Body of pancreas (tissue), 4 donors: ENCODE measurements around the gene LINS1. TPM values are rescaled to one million over a fixed set of nuclear protein-coding genes. Genes with fewer than 3 reads are reported as not detected.

Experiments used
- ATAC-seq: fragments of 150-250 bp; one replicate; pipeline ENCODE4 v1.9.1; 2016
- DNase-seq, 4 donors: peaks; one replicate each; pipeline ENCODE4 v3.0.0-alpha.2; 2019
- H3K27ac ChIP-seq, 4 donors: fragments of 200-600 bp; sonication (generic); 1 replicate in 3 of 4; 2 replicates in 1 of 4; pipeline versions ENCODE4 v1.5.1 to v1.6.1; 2016 to 2019; ENCODE audit warnings: mild to moderate bottlenecking in 1 of 4, mixed read lengths in 1 of 4, moderate library complexity in 1 of 4
- H3K27me3 ChIP-seq, 2 donors: fragments of 200-600 bp; sonication (generic); one replicate each; pipeline ENCODE4 v1.6.0; 2016; ENCODE audit warnings: mild to moderate bottlenecking in 1 of 2
- H3K36me3 ChIP-seq, 2 donors: fragments of 200-600 bp; sonication (generic); replicated peaks in 1 of 2; 2 replicates each; pipeline ENCODE4 v1.5.1; 2016; ENCODE audit warnings: low read depth in 2 of 2; ENCODE audit not compliant: insufficient read depth in 1 of 2
- H3K4me1 ChIP-seq: fragments of 200-600 bp; sonication (generic); one replicate; pipeline ENCODE4 v1.6.0; 2016
- H3K4me3 ChIP-seq, 2 donors: fragments of 200-600 bp; sonication (generic); 1 replicate in 1 of 2; 2 replicates in 1 of 2; pipeline ENCODE4 v1.5.1; 2016 to 2019
- H3K9me3 ChIP-seq, 3 donors: fragments of 200-600 bp; sonication (generic); 1 replicate in 2 of 3; 2 replicates in 1 of 3; pipeline ENCODE4 v1.5.1; 2016
- CTCF ChIP-seq, 7 experiments: fragments of 450-650 bp in 4 of 7; fragments of 200-600 bp in 3 of 7; sonication (generic) in 3 of 7; IDR thresholded peaks; one replicate each; pipeline ENCODE4 v1.5.1; 2016 to 2019; ENCODE audit warnings: antibody characterized with exemption in 7 of 7
- POLR2A ChIP-seq, 3 donors: fragments of 450-650 bp; IDR thresholded peaks; one replicate each; pipeline ENCODE4 v1.6.1; 2016; ENCODE audit warnings: antibody characterized with exemption in 3 of 3, mild to moderate bottlenecking in 2 of 3
- WGBS, 2 donors: methylation state at CpG; one replicate each; pipeline ENCODE4 v1.1.5; 2017; 5-methylcytosine and 5-hydroxymethylcytosine counted together
- intact Hi-C: fragments of 100-400 bp; cut with DNase I; formaldehyde crosslinking; loops from one replicate; pipeline ENCODE4 v1.15.1; 2023
- total RNA-seq, 2 donors: library from RNA; depleted of rRNA; stranded (reverse); fragments of >200 nt; gene quantifications; one replicate each; pipeline ENCODE4 v1.1.0, GENCODE V29; 2016

LINS1 gene
- total RNA-seq, 2 donors from 2014 or later = 7.0 to 18.1 TPM

GRCh38 chr15:100580414-100580813 is 21.6 kb downstream of the LINS1 start:
- no peaks in the 10 kb centered on the region for H3K9me3 ChIP-seq
- intact Hi-C loops = no loop called here
- WGBS, 2 donors = 91 to 94% methylated on average over 4 of the region's 4 CpGs
- H3K27ac ChIP-seq = no peak overlapping the region
- DNase-seq (no peak), ATAC-seq (no peak)
- no peaks in the 10 kb centered on the region for H3K27me3 ChIP-seq
- H3K36me3 ChIP-seq = no peaks in the 10 kb centered on the region
- H3K4me3 ChIP-seq = no peak overlapping the region
- TF ChIP-seq CTCF (IDR thresholded peaks at IDR 0.05) (no peak), POLR2A (IDR thresholded peaks at IDR 0.05) (no peak)
- H3K4me1 ChIP-seq = peaks cover 7% of the 10 kb centered on the region

DNA sequence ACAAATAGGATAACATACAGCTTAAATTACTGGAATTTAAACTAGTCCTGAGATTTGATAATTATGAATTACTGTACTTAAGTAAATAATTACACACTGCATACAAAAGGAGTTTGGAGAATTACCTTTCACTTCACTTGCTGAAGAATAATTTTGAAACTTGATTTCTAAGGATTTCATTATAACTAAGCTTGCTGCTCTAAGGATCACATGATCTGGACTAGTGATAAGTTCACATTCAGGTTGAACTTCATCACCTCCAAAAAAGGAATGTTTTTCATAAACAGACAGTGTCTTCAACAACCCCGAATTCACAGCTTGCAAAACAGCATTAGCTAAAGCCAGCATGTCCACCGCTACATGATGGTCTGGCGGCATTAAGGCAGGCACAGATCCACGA is 28.5 kb downstream of the LINS1 start:
- 90 to 94% methylated on average over 4 of the region's 4 CpGs for WGBS, 2 donors
- TF ChIP-seq POLR2A (IDR thresholded peaks at IDR 0.05) (no peak), CTCF (IDR thresholded peaks at IDR 0.05) (no peak)
- ATAC-seq (no peak), DNase-seq (no peak)
- H3K9me3 ChIP-seq = no peaks in the 10 kb centered on the region
- no peak overlapping the region for H3K27ac ChIP-seq
- peaks cover 0 to 8% of the 10 kb centered on the region in 2 donors for H3K36me3 ChIP-seq
- intact Hi-C loops = no loop called here
- H3K27me3 ChIP-seq = no peaks in the 10 kb centered on the region
- H3K4me1 ChIP-seq = no peaks in the 10 kb centered on the region
- no peak overlapping the region for H3K4me3 ChIP-seq

- Histone ChIP-seq H3K4me3 (no peak overlapping the region), H3K27me3 (no peaks in the 10 kb centered on the region), H3K4me1 (no peaks in the 10 kb centered on the region), H3K36me3 (peaks cover 0 to 8% of the 10 kb centered on the region in 2 donors), H3K9me3 (no peaks in the 10 kb centered on the region), H3K27ac (no peak overlapping the region)
- intact Hi-C loops = no loop called here
- TF ChIP-seq POLR2A (IDR thresholded peaks at IDR 0.05) (no peak), CTCF (IDR thresholded peaks at IDR 0.05) (peak; percentile 7 to 57 (median 39))
- ATAC-seq (no peak), DNase-seq (no peak)
- 64 to 68% methylated on average over 4 of the region's 4 CpGs for WGBS, 2 donors
Measured at GRCh38 chr15:100572362-100572983, 29.5 kb downstream of the LINS1 start.

DNA sequence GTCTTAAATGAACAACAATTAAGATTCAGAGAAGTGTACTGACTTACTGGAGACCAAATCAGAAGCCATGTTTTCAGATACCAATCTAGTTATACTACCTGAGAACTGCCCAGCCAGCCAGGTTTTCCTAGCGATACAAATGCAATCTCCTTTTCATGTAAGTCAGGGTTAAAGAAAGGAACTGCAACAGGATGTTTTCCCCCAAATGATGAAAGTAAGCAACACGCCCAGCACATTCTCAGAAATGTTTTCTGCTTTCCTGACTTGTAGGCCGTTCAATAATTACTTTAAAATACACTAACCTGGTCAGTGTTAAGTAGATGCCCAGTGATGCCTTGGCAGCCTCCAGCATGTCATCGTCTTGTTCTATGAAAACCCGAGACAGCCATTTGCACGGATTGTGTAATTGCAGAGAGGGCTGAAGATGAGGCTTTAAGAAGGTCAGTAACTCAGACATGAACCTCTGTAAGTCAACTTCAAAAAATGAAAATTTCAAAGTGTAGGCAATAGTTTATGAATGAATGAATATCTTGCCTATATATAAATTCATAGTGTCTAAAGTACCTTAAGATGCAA is 30.3 kb downstream of the LINS1 start:
- Histone ChIP-seq H3K36me3 (peaks cover 0 to 8% of the 10 kb centered on the region in 2 donors), H3K4me3 (no peak overlapping the region), H3K9me3 (no peaks in the 10 kb centered on the region), H3K27ac (no peak overlapping the region), H3K4me1 (no peaks in the 10 kb centered on the region), H3K27me3 (no peaks in the 10 kb centered on the region)
- WGBS, 2 donors = 80 to 90% methylated on average over 6 of the region's 6 CpGs
- ATAC-seq (no peak), DNase-seq (no peak)
- TF ChIP-seq POLR2A (IDR thresholded peaks at IDR 0.05) (no peak), CTCF (IDR thresholded peaks at IDR 0.05) (no peak)
- intact Hi-C loops = no loop called here
